Lower leg skin (tissue), 4 donors: Measurements from ENCODE around the gene SLC19A2. TPM values are rescaled to one million over a fixed set of nuclear protein-coding genes. Genes with fewer than 3 reads are reported as not detected.

ENCODE experiments used
- DNase-seq, 2 donors: peaks; one replicate each; pipeline ENCODE4 v3.0.0-alpha.2; 2019; ENCODE audit warnings: low spot score in 2 of 2
- H3K4me3 ChIP-seq: fragments of 200-600 bp; sonication (generic); 2 replicates; pipeline ENCODE4 v1.5.1; 2017; ENCODE audit warnings: mild to moderate bottlenecking, low read depth; ENCODE audit not compliant: poor library complexity, severe bottlenecking
- CTCF ChIP-seq, 3 donors: fragments of 450-650 bp; IDR thresholded peaks; one replicate each; pipeline ENCODE4 v1.5.1; 2016; ENCODE audit warnings: antibody characterized with exemption in 3 of 3, mild to moderate bottlenecking in 3 of 3, moderate library complexity in 2 of 3
- POLR2A ChIP-seq, 2 donors: fragments of 450-650 bp; IDR thresholded peaks; one replicate each; pipeline ENCODE4 v1.6.1; 2016 to 2017; ENCODE audit warnings: antibody characterized with exemption in 2 of 2, mild to moderate bottlenecking in 1 of 2, moderate library complexity in 1 of 2
- WGBS, 2 donors: methylation state at CpG; one replicate each; pipeline ENCODE4 v1.1.5; 2018; 5-methylcytosine and 5-hydroxymethylcytosine counted together
- intact Hi-C: fragments of 100-400 bp; cut with DNase I; formaldehyde crosslinking; loops from one replicate; pipeline ENCODE4 v1.15.0; 2023; ENCODE audit warnings: low total_unique reads
- total RNA-seq, 4 donors: library from RNA; depleted of rRNA; stranded (reverse); fragments of >200 nt; gene quantifications; one replicate each; pipeline ENCODE4 v1.1.0, GENCODE V29; 2016

SLC19A2 gene
- total RNA-seq, 4 donors from 2014 or later, result 25.2 to 37.4 (median 35.1) TPM

- no peak for DNase-seq
- TF ChIP-seq POLR2A (IDR thresholded peaks at IDR 0.05) (no peak), CTCF (IDR thresholded peaks at IDR 0.05) (no peak)
- no peak overlapping the region for H3K4me3 ChIP-seq
- intact Hi-C loops, result no loop called here
These were observed 16.8 kb downstream of the SLC19A2 start for GRCh38 chr1:169468982-169469381.

DNA sequence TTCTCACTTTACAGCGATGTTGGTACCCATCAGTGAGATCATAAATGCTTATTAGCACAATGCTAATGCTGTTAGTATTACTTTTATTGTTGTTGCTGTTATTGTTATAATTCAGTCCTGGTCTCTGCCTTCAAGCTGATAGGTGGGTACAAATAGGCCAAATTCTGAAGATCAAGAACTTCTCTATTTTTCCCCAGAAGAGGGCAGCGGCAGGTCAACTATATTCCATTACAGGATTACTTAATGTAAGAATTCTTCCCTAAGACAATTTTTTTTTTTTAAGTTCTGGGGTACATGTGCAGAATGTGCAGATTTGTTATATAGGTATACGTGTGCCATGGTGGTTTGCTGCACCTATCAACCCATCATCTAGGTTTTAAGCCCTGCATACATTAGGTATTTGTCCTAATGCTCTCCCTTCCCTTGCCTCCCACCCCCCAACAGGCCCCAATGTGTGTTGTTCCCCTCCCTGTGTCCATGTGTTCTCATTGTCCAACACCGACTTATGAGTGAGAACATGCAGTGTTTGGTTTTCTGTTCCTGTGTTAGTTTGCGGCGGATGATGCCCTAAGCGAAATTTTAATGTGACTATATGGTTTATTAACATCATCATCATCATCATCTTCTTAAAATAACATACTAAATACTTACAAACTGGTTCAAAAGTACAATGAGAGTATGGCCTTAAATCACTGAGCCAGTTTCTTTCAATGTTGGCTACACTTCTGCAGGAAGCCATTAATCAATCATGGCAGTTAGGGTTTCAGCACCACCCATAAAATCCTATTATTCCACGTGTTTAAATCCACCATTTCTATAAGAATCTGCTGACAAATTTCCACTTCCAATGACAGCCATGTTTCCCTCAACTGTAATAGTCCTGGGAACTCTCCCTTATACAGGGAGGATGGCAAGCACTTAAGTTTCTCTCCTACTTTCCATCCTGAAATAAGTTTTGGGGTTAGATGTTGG lies 19.2 kb downstream of the SLC19A2 start:
- DNase-seq, result no peak
- intact Hi-C loops, result no loop called here
- WGBS, 2 donors, result 75 to 76% methylated on average over 8 of the region's 8 CpGs
- H3K4me3 ChIP-seq, result no peak overlapping the region
- TF ChIP-seq CTCF (IDR thresholded peaks at IDR 0.05), result no peak
- TF ChIP-seq POLR2A (IDR thresholded peaks at IDR 0.05), result no peak

- intact Hi-C loops, result no loop called here
- no peak overlapping the region for H3K4me3 ChIP-seq
- no peak for DNase-seq
- TF ChIP-seq CTCF (IDR thresholded peaks at IDR 0.05) (no peak), POLR2A (IDR thresholded peaks at IDR 0.05) (no peak)
These were observed 20.5 kb downstream of the SLC19A2 start for GRCh38 chr1:169465281-169465680.

GRCh38 chr1:169462385-169462784 lies 23.4 kb downstream of the SLC19A2 start:
- no peak for DNase-seq
- no peak for TF ChIP-seq POLR2A (IDR thresholded peaks at IDR 0.05)
- TF ChIP-seq CTCF (IDR thresholded peaks at IDR 0.05), result no peak
- intact Hi-C loops, result no loop called here
- WGBS, 2 donors, result 94 to 96% methylated on average over 5 of the region's 5 CpGs
- H3K4me3 ChIP-seq, result no peak overlapping the region

DNA sequence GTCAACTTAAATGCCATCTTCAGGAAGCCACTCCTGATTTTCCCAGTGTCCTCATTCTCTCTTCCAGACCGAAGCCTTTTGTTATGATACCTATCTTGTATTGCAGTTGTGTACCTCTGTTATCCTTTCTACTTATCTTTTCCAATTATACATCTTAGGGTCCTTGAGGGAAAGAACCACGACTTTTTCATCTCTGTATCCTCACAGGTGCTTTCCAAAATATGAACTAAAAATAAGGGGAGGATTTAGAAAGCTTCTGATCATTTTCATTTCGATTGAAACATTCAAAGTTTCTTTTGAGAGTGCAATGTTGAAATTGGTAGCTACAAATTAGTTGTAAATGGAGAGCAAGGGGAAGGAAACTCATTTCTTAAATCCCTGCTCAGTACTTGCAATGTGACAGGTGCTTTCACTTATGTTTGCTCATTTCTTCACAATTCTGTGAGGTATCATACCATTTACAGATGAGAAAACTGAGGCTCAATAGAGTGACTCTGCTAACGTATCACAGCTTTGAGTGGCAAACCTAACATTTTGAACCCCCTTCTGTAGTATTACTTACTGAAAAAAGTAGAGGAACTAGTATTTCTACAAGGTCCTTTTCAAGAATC lies 24.2 kb downstream of the SLC19A2 start:
- TF ChIP-seq CTCF (IDR thresholded peaks at IDR 0.05) (no peak), POLR2A (IDR thresholded peaks at IDR 0.05) (no peak)
- 81 to 90% methylated on average over 4 of the region's 4 CpGs for WGBS, 2 donors
- H3K4me3 ChIP-seq, result no peak overlapping the region
- DNase-seq, result no peak
- intact Hi-C loops, result no loop called here
